Testis (tissue), 3 donors: Measurements from ENCODE around the gene GLUL. TPM values are rescaled to one million over a fixed set of nuclear protein-coding genes. Genes with fewer than 3 reads are reported as not detected.

Source experiments
- DNase-seq: peaks from one replicate; pipeline ENCODE4 v3.0.0-alpha.2; 2019
- H3K27ac ChIP-seq, 2 donors: fragments of 200-600 bp; sonication (generic); one replicate each; pipeline ENCODE4 v1.5.1; 2019
- H3K27me3 ChIP-seq: fragments of 200-600 bp; sonication (generic); one replicate; pipeline ENCODE4 v1.5.1; 2019
- H3K36me3 ChIP-seq: fragments of 200-600 bp; sonication (generic); one replicate; pipeline ENCODE4 v1.5.1; 2017; ENCODE audit warnings: low read depth; ENCODE audit errors: missing control alignments
- H3K4me1 ChIP-seq: fragments of 200-600 bp; sonication (generic); one replicate; pipeline ENCODE4 v1.5.1; 2019
- H3K4me3 ChIP-seq, 2 donors: fragments of 200-600 bp; sonication (generic); one replicate each; pipeline ENCODE4 v1.5.1; 2017 to 2019
- H3K9me3 ChIP-seq: fragments of 200-600 bp; sonication (generic); one replicate; pipeline ENCODE4 v1.5.1; 2017
- CTCF ChIP-seq, 3 experiments: fragments of 450-650 bp in 2 of 3; fragments of 200-600 bp in 1 of 3; sonication (generic) in 1 of 3; IDR thresholded peaks; one replicate each; pipeline ENCODE4 v1.5.1; 2016 to 2019; ENCODE audit warnings: antibody characterized with exemption in 3 of 3, mild to moderate bottlenecking in 2 of 3, moderate library complexity in 1 of 3
- POLR2A ChIP-seq: fragments of 450-650 bp; IDR thresholded peaks from one replicate; pipeline ENCODE4 v1.6.1; 2017; ENCODE audit warnings: antibody characterized with exemption, mild to moderate bottlenecking, moderate library complexity
- WGBS, 2 donors: methylation state at CpG; one replicate each; pipeline ENCODE4 v1.1.5; 2018; 5-methylcytosine and 5-hydroxymethylcytosine counted together
- intact Hi-C: fragments of 100-400 bp; cut with DNase I; formaldehyde crosslinking; loops from one replicate; pipeline ENCODE4 v1.15.1; 2023; ENCODE audit warnings: low total_unique reads
- polyA plus RNA-seq: library from polyadenylated mRNA; stranded (reverse); fragments of 350-450 nt; fragmentation: Illumina TruSeq; extraction: RNeasy Lipid Tissue Mini Kit (QIAGEN cat#74804); gene quantifications from one replicate; pipeline ENCODE4 v1.2.3, GENCODE V29; 2014; ENCODE audit warnings: low read depth, low replicate concordance; ENCODE audit not compliant: insufficient read depth
- total RNA-seq, 2 donors: library from RNA; depleted of rRNA; stranded (reverse); fragments of >200 nt; gene quantifications; one replicate each; pipeline ENCODE4 v1.2.3, GENCODE V29; 2016

The GLUL gene
- total and polyA plus RNA-seq, 3 donors from 2014 or later: 958 to 1,224 (median 1,066) TPM

GRCh38 chr1:182332261-182333060 is 59.1 kb downstream of the GLUL start:
- intact Hi-C loops: no loop called here
- Histone ChIP-seq H3K4me1 (no peaks in the 10 kb centered on the region), H3K27ac (no peak overlapping the region), H3K4me3 (no peak overlapping the region), H3K36me3 (no peaks in the 10 kb centered on the region), H3K9me3 (no peaks in the 10 kb centered on the region), H3K27me3 (no peaks in the 10 kb centered on the region)
- DNase-seq: no peak
- TF ChIP-seq CTCF (IDR thresholded peaks at IDR 0.05): no peak
- TF ChIP-seq POLR2A: no peak
- WGBS, 2 donors: 77 to 78% methylated on average over 13 of the region's 13 CpGs

Other genes with a start within 250 kb of the GLUL start
- not detected for gene TEDDM1, start 8.9 kb upstream of the GLUL start, total RNA-seq
- not detected for gene TEDDM1, start 8.9 kb upstream of the GLUL start, polyA plus RNA-seq
- gene RGSL1, start 58.4 kb upstream of the GLUL start, total RNA-seq: 10 to 100 TPM; 12.6 to 25.9 TPM
- 37.1 TPM for gene RGSL1, start 58.4 kb upstream of the GLUL start, polyA plus RNA-seq
- gene RNASEL, start 197.5 kb upstream of the GLUL start, total RNA-seq: 1 to 10 TPM; 5.4 to 7.5 TPM
- 4.7 TPM for gene RNASEL, start 197.5 kb upstream of the GLUL start, polyA plus RNA-seq
- 1 to 10 TPM in 1 of 2 donors, under 1 TPM in 1; 0.93 to 1.3 TPM for gene RGS16, start 212.6 kb upstream of the GLUL start, total RNA-seq
- 3.2 TPM for gene RGS16, start 212.6 kb upstream of the GLUL start, polyA plus RNA-seq